ENCODE measurements around the gene IYD. TPM values are rescaled to one million over a fixed set of nuclear protein-coding genes. Genes with fewer than 3 reads are reported as not detected.

The IYD gene
- total and polyA plus RNA-seq, 11 donors: 0.12 TPM; not detected in 10

DNA sequence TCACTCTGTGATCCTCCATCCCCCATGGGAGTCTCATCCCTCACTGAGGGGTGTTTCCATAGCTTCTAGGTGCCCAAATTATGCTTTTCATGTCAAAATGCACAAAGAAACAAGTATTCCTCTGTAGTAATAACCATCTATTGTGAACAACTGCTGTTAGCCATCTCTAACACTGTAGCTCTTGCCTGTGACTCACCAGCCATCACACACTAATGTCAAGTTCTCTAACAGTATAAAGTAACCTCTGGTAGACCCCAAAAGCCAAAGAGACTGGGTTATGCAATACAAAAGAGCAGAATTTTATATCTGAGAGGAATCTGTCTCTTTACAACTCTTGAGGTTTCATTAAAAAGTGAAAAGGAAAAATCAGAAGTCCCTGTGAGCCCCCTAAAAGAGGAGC is 25.4 kb upstream of the IYD start:
- intact Hi-C loops (cut with DNase I): loop anchor here in 1 of 10 donors (10.0 kb wide), 1 partner anchor 51 kb away; no protein-coding TSS in a partner anchor

DNA sequence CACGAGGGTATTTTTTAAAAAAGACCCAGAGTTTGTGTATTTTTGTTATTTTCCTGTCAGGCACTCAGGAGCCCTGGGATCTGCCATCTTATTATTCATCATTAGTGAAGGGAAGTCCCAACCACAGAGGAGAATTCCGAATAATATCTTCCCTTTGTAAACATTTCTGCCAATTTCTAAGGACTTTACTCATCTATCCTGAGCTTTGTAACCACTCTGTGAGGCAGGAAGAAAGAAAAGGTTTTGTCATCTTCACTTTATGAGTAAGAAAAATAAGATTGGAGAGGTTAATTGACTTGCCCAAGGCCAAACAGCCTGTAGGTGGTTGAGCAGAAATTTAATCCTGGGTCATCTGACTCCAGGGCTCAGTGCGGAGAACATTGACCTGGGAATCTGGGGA is 23.0 kb upstream of the IYD start:
- H3K4me3 ChIP-seq: no peak overlapping the region
- 65 to 83% (median 72%) methylated on average over 3 of the region's 3 CpGs for WGBS, 4 donors
- TF ChIP-seq POLR2A (IDR thresholded peaks at IDR 0.05): no peak
- TF ChIP-seq, protein P1, sequence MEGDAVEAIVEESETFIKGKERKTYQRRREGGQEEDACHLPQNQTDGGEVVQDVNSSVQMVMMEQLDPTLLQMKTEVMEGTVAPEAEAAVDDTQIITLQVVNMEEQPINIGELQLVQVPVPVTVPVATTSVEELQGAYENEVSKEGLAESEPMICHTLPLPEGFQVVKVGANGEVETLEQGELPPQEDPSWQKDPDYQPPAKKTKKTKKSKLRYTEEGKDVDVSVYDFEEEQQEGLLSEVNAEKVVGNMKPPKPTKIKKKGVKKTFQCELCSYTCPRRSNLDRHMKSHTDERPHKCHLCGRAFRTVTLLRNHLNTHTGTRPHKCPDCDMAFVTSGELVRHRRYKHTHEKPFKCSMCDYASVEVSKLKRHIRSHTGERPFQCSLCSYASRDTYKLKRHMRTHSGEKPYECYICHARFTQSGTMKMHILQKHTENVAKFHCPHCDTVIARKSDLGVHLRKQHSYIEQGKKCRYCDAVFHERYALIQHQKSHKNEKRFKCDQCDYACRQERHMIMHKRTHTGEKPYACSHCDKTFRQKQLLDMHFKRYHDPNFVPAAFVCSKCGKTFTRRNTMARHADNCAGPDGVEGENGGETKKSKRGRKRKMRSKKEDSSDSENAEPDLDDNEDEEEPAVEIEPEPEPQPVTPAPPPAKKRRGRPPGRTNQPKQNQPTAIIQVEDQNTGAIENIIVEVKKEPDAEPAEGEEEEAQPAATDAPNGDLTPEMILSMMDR (IDR thresholded peaks at IDR 0.05): no peak
- H3K9me3 ChIP-seq: no peaks in the 10 kb centered on the region
- no peaks in the 10 kb centered on the region for H3K27me3 ChIP-seq
- no peak for ATAC-seq
- intact Hi-C loops (cut with DNase I): loop anchor here in 1 of 10 donors (10.0 kb wide), 1 partner anchor 49 kb away; no protein-coding TSS in a partner anchor
- no peaks in the 10 kb centered on the region for H3K4me1 ChIP-seq
- H3K27ac ChIP-seq: no peak overlapping the region
- DNase-seq: no peak
- H3K36me3 ChIP-seq: no peaks in the 10 kb centered on the region

More for the DNA sequence above, 25.4 kb upstream of the IYD start:
- Histone ChIP-seq H3K4me1 (no peaks in the 10 kb centered on the region), H3K36me3 (no peaks in the 10 kb centered on the region), H3K27me3 (no peaks in the 10 kb centered on the region), H3K9me3 (no peaks in the 10 kb centered on the region), H3K4me3 (no peak overlapping the region), H3K27ac (no peak overlapping the region)
- ATAC-seq (no peak), DNase-seq (no peak)
- no peak for TF ChIP-seq POLR2A (IDR thresholded peaks at IDR 0.05)
- TF ChIP-seq, protein P1 (IDR thresholded peaks at IDR 0.05): no peak

DNA sequence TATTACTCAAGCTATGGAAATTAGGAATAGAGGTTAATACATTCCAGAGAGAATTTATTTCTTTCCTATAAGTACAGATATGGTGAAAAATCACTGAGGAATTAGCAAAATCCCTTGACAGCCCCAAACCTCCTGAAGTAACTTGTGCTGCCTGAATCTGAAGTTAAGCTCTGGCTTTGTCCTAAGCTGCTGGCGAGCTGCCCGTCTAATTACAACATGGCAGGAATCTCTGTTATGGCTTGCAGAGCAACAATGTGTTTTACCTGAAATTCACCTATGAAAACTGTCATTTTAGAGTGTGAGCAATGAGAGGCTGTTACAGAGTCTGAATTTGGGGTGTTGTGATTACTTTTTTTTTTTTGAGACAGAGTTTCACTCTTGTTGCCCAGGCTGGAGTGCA is 22.5 kb upstream of the IYD start:
- Histone ChIP-seq H3K27ac (no peak overlapping the region), H3K36me3 (no peaks in the 10 kb centered on the region), H3K4me3 (no peak overlapping the region), H3K9me3 (no peaks in the 10 kb centered on the region), H3K27me3 (no peaks in the 10 kb centered on the region), H3K4me1 (no peaks in the 10 kb centered on the region)
- ATAC-seq (no peak), DNase-seq (no peak)
- no peak for TF ChIP-seq POLR2A (IDR thresholded peaks at IDR 0.05)
- TF ChIP-seq, protein P1 (IDR thresholded peaks at IDR 0.05): no peak
- 79 to 87% (median 86%) methylated on average over 2 of the region's 2 CpGs for WGBS, 4 donors
- intact Hi-C loops (cut with DNase I): loop anchor here in 1 of 10 donors (10.0 kb wide), 1 partner anchor 48 kb away; no protein-coding TSS in a partner anchor

DNA sequence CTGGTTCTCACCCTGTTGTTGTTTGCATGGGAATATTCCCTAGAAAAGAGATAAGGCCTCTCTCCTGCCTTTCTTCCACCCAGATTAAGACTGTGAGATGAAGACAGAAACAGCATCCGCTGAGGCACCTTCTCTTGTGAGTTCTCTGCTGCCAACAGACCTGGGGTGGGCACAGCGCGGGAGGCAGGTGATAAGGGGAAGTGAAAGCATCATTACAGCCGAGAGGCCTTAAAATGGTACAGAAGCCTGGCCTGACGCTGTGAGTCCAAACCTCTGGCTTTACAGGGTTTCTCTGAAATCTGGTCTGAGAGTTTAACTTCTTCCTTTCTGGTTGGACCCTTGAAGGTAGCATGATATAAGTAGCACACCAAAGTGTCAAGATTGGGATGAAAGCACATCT is 21.0 kb upstream of the IYD start:
- Histone ChIP-seq H3K27ac (no peak overlapping the region), H3K4me1 (no peaks in the 10 kb centered on the region), H3K27me3 (no peaks in the 10 kb centered on the region), H3K9me3 (no peaks in the 10 kb centered on the region), H3K4me3 (no peak overlapping the region), H3K36me3 (no peaks in the 10 kb centered on the region)
- no peak for ATAC-seq
- 92 to 98% (median 96%) methylated on average over 5 of the region's 5 CpGs for WGBS, 4 donors
- TF ChIP-seq, protein P1 (IDR thresholded peaks at IDR 0.05): no peak
- TF ChIP-seq POLR2A (IDR thresholded peaks at IDR 0.05): no peak
- intact Hi-C loops (cut with DNase I): loop anchor here in 1 of 10 donors (10.0 kb wide), 1 partner anchor 47 kb away; no protein-coding TSS in a partner anchor
- DNase-seq: no peak
